HepG2 (cell line): Measurements from ENCODE around the gene B3GNT9. TPM values are rescaled to one million over a fixed set of nuclear protein-coding genes. Genes with fewer than 3 reads are reported as not detected.
A peak's percentile ranks its signal among the peaks of the same experiment; 100 is the strongest.

ENCODE experiments used
- ATF1 ChIP-seq: IDR thresholded peaks from 2 replicates; pipeline ENCODE4 v1.6.1; 2016; ENCODE audit warnings: mild to moderate bottlenecking, control low read depth
- CHCHD3 ChIP-seq: sonication (generic); formaldehyde crosslinking; IDR thresholded peaks from 2 replicates; pipeline ENCODE4 v1.8.0; 2022; ENCODE audit warnings: mild to moderate bottlenecking, missing genetic modification reagents, moderate library complexity
- DRAP1 ChIP-seq: IDR thresholded peaks from 2 replicates; pipeline ENCODE4 v1.6.1; 2016; ENCODE audit warnings: missing genetic modification reagents, missing compliant biosample characterization
- FOXA1 ChIP-seq, 2 experiments: fragments of 450-650 bp in 1 of 2; sonication (generic) in 1 of 2; formaldehyde crosslinking in 1 of 2; IDR thresholded peaks; 2 replicates each; pipeline versions ENCODE4 v1.4.0 to v1.6.1; 2016 to 2020; ENCODE audit warnings: missing genetic modification reagents in 1 of 2
- GLMP ChIP-seq: sonication (generic); formaldehyde crosslinking; IDR thresholded peaks from 2 replicates; pipeline ENCODE4 v1.9.0; 2021; ENCODE audit warnings: missing genetic modification reagents, mild to moderate bottlenecking, borderline replicate concordance
- HNRNPL ChIP-seq: fragments of 200-400 bp; formaldehyde crosslinking; IDR thresholded peaks from 2 replicates; pipeline ENCODE4 v1.6.1; 2017; ENCODE audit warnings: mild to moderate bottlenecking, low read depth, low read length
- IKZF1 ChIP-seq: fragments of 450-650 bp; IDR thresholded peaks from 2 replicates; pipeline ENCODE4 v1.7.1; 2016
- MED13 ChIP-seq: sonication (generic); formaldehyde crosslinking; IDR thresholded peaks from 2 replicates; pipeline ENCODE4 v1.5.0; 2020; ENCODE audit warnings: missing genetic modification reagents
- NR2F2 ChIP-seq: IDR thresholded peaks from 2 replicates; pipeline ENCODE4 v1.6.1; 2012; ENCODE audit warnings: low read depth, inconsistent platforms, borderline replicate concordance
- REL ChIP-seq: sonication (generic); formaldehyde crosslinking; conservative IDR thresholded peaks from 2 replicates; pipeline ENCODE4 v1.8.0; 2022; ENCODE audit warnings: mild to moderate bottlenecking, missing genetic modification reagents, moderate library complexity
- SMYD3 ChIP-seq: sonication (generic); formaldehyde crosslinking; IDR thresholded peaks from 2 replicates; pipeline ENCODE4 v1.8.1; 2023; ENCODE audit warnings: mild to moderate bottlenecking, missing genetic modification reagents
- SOX5 ChIP-seq: IDR thresholded peaks from 2 replicates; pipeline ENCODE4 v1.6.1; 2016; ENCODE audit warnings: borderline replicate concordance
- SRY ChIP-seq: sonication (generic); formaldehyde crosslinking; IDR thresholded peaks from 2 replicates; pipeline ENCODE4 v1.8.0; 2022; ENCODE audit warnings: mild to moderate bottlenecking, missing genetic modification reagents
- TAF15 ChIP-seq: fragments of 200-400 bp; formaldehyde crosslinking; IDR thresholded peaks from one replicate; pipeline ENCODE4 v1.6.1; 2018; ENCODE audit warnings: mild to moderate bottlenecking, low read depth, low read length; ENCODE audit not compliant: poor library complexity, severe bottlenecking
- TRIM24 ChIP-seq: sonication (generic); formaldehyde crosslinking; IDR thresholded peaks from 2 replicates; pipeline ENCODE4 v1.8.0; 2022; ENCODE audit warnings: mild to moderate bottlenecking, missing genetic modification reagents
- YEATS2 ChIP-seq: sonication (generic); formaldehyde crosslinking; IDR thresholded peaks from 2 replicates; pipeline ENCODE4 v1.4.0; 2020; ENCODE audit warnings: missing genetic modification reagents, borderline replicate concordance
- ZC3H4 ChIP-seq: sonication (generic); formaldehyde crosslinking; IDR thresholded peaks from 2 replicates; pipeline ENCODE4 v1.4.0; 2020; ENCODE audit warnings: missing genetic modification reagents, borderline replicate concordance
- ZNF263 ChIP-seq: sonication (generic); formaldehyde crosslinking; IDR thresholded peaks from 2 replicates; pipeline ENCODE4 v1.4.0; 2020; ENCODE audit warnings: missing genetic modification reagents
- ZNF264 ChIP-seq: sonication (generic); formaldehyde crosslinking; IDR thresholded peaks from 2 replicates; pipeline ENCODE4 v1.4.0; 2020; ENCODE audit warnings: missing genetic modification reagents
- ZNF564 ChIP-seq: sonication (generic); formaldehyde crosslinking; IDR thresholded peaks from 2 replicates; pipeline ENCODE4 v1.8.1; 2023; ENCODE audit warnings: mild to moderate bottlenecking, missing genetic modification reagents
- ZNF569 ChIP-seq: sonication (generic); formaldehyde crosslinking; IDR thresholded peaks from 2 replicates; pipeline ENCODE4 v1.5.0; 2020; ENCODE audit warnings: mild to moderate bottlenecking, missing genetic modification reagents, moderate library complexity, borderline replicate concordance
- ZNF619 ChIP-seq: sonication (generic); formaldehyde crosslinking; IDR thresholded peaks from 2 replicates; pipeline ENCODE4 v1.4.0; 2020; ENCODE audit warnings: mild to moderate bottlenecking, missing genetic modification reagents
- polyA plus RNA-seq, 8 experiments: library from polyadenylated mRNA; depleted of rRNA in 3 of 8; stranded (reverse) in 7 of 8; unstranded in 1 of 8; fragments of >200 nt; fragmentation: Illumina TruSeq in 4 of 8; extraction: Trizol in 4 of 8; gene quantifications; 2 replicates each; pipeline versions ENCODE4 v1.2.1 to v1.2.3, GENCODE V29; 2011 to 2016; ENCODE audit warnings: low read depth in 4 of 8, missing spikeins in 1 of 8, mixed read lengths in 1 of 8; ENCODE audit not compliant: insufficient read depth in 1 of 8
- total RNA-seq, 5 experiments: library from RNA; depleted of rRNA; stranded (reverse); fragments of >200 nt; fragmentation: Illumina TruSeq; extraction: Trizol; gene quantifications; 2 replicates each; pipeline ENCODE4 v1.2.3, GENCODE V29; 2016; ENCODE audit warnings: low read depth in 1 of 5
- TF ChIP-seq, protein P1 (sequence below): sonication (generic); formaldehyde crosslinking; IDR thresholded peaks from 2 replicates; pipeline ENCODE4 v1.5.0; 2020; ENCODE audit warnings: missing genetic modification reagents
- TF ChIP-seq, protein P2 (sequence below): sonication (generic); formaldehyde crosslinking; IDR thresholded peaks from 2 replicates; pipeline ENCODE4 v1.4.0; 2020; ENCODE audit warnings: missing genetic modification reagents
- TF ChIP-seq, protein P3 (sequence below): sonication (generic); formaldehyde crosslinking; IDR thresholded peaks from 2 replicates; pipeline ENCODE4 v1.4.0; 2020; ENCODE audit warnings: missing genetic modification reagents; ENCODE audit errors: not compliant biosample characterization

The B3GNT9 gene
- total and polyA plus RNA-seq, 2 of the 13 experiments (the other 11 are each of a cell fraction or from before 2014, with no cell fraction given) = 1.5 to 3.1 TPM

- TF ChIP-seq ZNF569 (CRISPR knock-in tag) = no peak
- TF ChIP-seq ZNF564 (CRISPR knock-in tag) = peak; percentile 92
- TF ChIP-seq REL = peak; percentile 90; the same call in 1 of the 2 replicates
- peak; percentile 58 for TF ChIP-seq SMYD3 (CRISPR knock-in tag)
- TF ChIP-seq GLMP (CRISPR knock-in tag) = no peak
- TF ChIP-seq FOXA1 (IDR thresholded peaks at IDR 0.05) = no peak
- TF ChIP-seq FOXA1 (CRISPR knock-in tag; IDR thresholded peaks at IDR 0.05) = peak; percentile 11
- TF ChIP-seq, protein P1, sequence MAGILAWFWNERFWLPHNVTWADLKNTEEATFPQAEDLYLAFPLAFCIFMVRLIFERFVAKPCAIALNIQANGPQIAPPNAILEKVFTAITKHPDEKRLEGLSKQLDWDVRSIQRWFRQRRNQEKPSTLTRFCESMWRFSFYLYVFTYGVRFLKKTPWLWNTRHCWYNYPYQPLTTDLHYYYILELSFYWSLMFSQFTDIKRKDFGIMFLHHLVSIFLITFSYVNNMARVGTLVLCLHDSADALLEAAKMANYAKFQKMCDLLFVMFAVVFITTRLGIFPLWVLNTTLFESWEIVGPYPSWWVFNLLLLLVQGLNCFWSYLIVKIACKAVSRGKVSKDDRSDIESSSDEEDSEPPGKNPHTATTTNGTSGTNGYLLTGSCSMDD (CRISPR knock-in tag) = no peak
- TF ChIP-seq TRIM24 (CRISPR knock-in tag) = no peak
- TF ChIP-seq, protein P2, sequence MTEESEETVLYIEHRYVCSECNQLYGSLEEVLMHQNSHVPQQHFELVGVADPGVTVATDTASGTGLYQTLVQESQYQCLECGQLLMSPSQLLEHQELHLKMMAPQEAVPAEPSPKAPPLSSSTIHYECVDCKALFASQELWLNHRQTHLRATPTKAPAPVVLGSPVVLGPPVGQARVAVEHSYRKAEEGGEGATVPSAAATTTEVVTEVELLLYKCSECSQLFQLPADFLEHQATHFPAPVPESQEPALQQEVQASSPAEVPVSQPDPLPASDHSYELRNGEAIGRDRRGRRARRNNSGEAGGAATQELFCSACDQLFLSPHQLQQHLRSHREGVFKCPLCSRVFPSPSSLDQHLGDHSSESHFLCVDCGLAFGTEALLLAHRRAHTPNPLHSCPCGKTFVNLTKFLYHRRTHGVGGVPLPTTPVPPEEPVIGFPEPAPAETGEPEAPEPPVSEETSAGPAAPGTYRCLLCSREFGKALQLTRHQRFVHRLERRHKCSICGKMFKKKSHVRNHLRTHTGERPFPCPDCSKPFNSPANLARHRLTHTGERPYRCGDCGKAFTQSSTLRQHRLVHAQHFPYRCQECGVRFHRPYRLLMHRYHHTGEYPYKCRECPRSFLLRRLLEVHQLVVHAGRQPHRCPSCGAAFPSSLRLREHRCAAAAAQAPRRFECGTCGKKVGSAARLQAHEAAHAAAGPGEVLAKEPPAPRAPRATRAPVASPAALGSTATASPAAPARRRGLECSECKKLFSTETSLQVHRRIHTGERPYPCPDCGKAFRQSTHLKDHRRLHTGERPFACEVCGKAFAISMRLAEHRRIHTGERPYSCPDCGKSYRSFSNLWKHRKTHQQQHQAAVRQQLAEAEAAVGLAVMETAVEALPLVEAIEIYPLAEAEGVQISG (CRISPR knock-in tag) = peak; percentile 85
- TF ChIP-seq NR2F2 = peak; percentile 72; the same call in 1 of the 2 replicates
- TF ChIP-seq, protein P3, sequence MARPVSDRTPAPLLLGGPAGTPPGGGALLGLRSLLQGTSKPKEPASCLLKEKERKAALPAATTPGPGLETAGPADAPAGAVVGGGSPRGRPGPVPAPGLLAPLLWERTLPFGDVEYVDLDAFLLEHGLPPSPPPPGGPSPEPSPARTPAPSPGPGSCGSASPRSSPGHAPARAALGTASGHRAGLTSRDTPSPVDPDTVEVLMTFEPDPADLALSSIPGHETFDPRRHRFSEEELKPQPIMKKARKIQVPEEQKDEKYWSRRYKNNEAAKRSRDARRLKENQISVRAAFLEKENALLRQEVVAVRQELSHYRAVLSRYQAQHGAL = peak; percentile 16
- peak; percentile 96 for TF ChIP-seq ZC3H4 (CRISPR knock-in tag)
- TF ChIP-seq HNRNPL = peak; percentile 63; the same call in 1 of the 2 replicates
- peak; percentile 91; the same call in 1 of the 2 replicates for TF ChIP-seq DRAP1 (CRISPR knock-in tag)
- no peak for TF ChIP-seq IKZF1
- TF ChIP-seq CHCHD3 (CRISPR knock-in tag) = peak; percentile 95
- peak; percentile 81 for TF ChIP-seq ZNF263
- TF ChIP-seq SOX5 (CRISPR knock-in tag) = 0 out of 2 replicates have a peak, but pooled peaks have one; percentile 58
- TF ChIP-seq ZNF619 (CRISPR knock-in tag) = peak; percentile 97
- peak; percentile 81; the same call in 1 of the 2 replicates for TF ChIP-seq YEATS2 (CRISPR knock-in tag)
- peak; percentile 78 for TF ChIP-seq ZNF264
- peak; percentile 54; the same call in 1 of the 2 replicates for TF ChIP-seq MED13 (CRISPR knock-in tag)
- TF ChIP-seq ATF1 = no peak
- TF ChIP-seq SRY = peak; percentile 78; the same call in 1 of the 2 replicates
- TF ChIP-seq TAF15 = peak; percentile 66
These were observed 41.2 kb downstream of the B3GNT9 start, which contains the start of gene PHAF1 (continued) for GRCh38 chr16:67109407-67110135.
